SU-DHL-6 (cell line): ENCODE results near the gene COG5.

ENCODE experiments used
- H2AFZ ChIP-seq: fragments of 200-600 bp; sonication (generic); 2 replicates; pipeline ENCODE4 v1.6.1; 2014; ENCODE audit warnings: low read depth, mild to moderate bottlenecking, moderate library complexity, mixed read lengths, antibody characterized with exemption, low read length; ENCODE audit not compliant: severe bottlenecking
- H3F3A ChIP-seq: fragments of 200-600 bp; shearing (Covaris generic); 2 replicates; pipeline ENCODE4 v1.6.0; 2016; ENCODE audit warnings: antibody characterized with exemption, mild to moderate bottlenecking; ENCODE audit not compliant: insufficient read depth
- H3K27ac ChIP-seq: fragments of 200-600 bp; sonication (generic); 2 replicates; pipeline ENCODE4 v1.5.1; 2016; ENCODE audit warnings: low read depth, mild to moderate bottlenecking, low read length, moderate library complexity, mixed read lengths
- H3K27me3 ChIP-seq: fragments of 200-600 bp; sonication (generic), shearing (Covaris generic); 2 replicates; pipeline ENCODE4 v1.6.0; 2014; ENCODE audit warnings: mild to moderate bottlenecking, low read length
- H3K36me3 ChIP-seq: fragments of 200-600 bp; sonication (generic); 2 replicates; pipeline ENCODE4 v1.6.1; 2014; ENCODE audit warnings: mild to moderate bottlenecking, low read length, mixed read lengths
- H3K4me2 ChIP-seq: fragments of 300-600, 200-600 bp; shearing (Covaris generic), sonication (generic); 2 replicates; pipeline ENCODE4 v1.6.0; 2014; ENCODE audit warnings: low read length, low read depth, mild to moderate bottlenecking; ENCODE audit not compliant: poor library complexity, severe bottlenecking
- H3K4me3 ChIP-seq: fragments of 200-600 bp; sonication (generic); 2 replicates; pipeline ENCODE4 v1.5.1; 2014; ENCODE audit warnings: antibody characterized with exemption, low read length, mild to moderate bottlenecking, mixed read lengths; ENCODE audit not compliant: insufficient read depth, poor library complexity, severe bottlenecking
- H3K79me2 ChIP-seq: fragments of 200-600 bp; sonication (generic); 2 replicates; pipeline ENCODE4 v1.6.1; 2014; ENCODE audit warnings: mild to moderate bottlenecking, low read length, moderate library complexity; ENCODE audit not compliant: insufficient read depth
- H3K9ac ChIP-seq: fragments of 200-600 bp; sonication (generic); 2 replicates; pipeline ENCODE4 v1.7.0; 2014; ENCODE audit warnings: mild to moderate bottlenecking, low read length
- H3K9me2 ChIP-seq: fragments of 200-600 bp; sonication (generic); replicated peaks from 2 replicates; pipeline ENCODE4 v1.6.1; 2014; ENCODE audit warnings: low read length; ENCODE audit not compliant: insufficient read depth
- H3K9me3 ChIP-seq: fragments of 200-600 bp; sonication (generic); 2 replicates; pipeline ENCODE4 v1.6.1; 2014; ENCODE audit warnings: low read length, mixed read lengths; ENCODE audit not compliant: insufficient read depth
- H4K20me1 ChIP-seq: fragments of 200-600 bp; sonication (generic); 2 replicates; pipeline ENCODE4 v1.6.1; 2014; ENCODE audit warnings: low read depth, mild to moderate bottlenecking, antibody characterized with exemption, low read length, moderate library complexity, mixed read lengths
- EZH2phosphoT487 ChIP-seq: fragments of 200-600 bp; sonication (generic), shearing (Covaris generic); conservative IDR thresholded peaks from 2 replicates; pipeline ENCODE4 v1.6.1; 2018; ENCODE audit warnings: mild to moderate bottlenecking, antibody characterized with exemption, low read length, moderate library complexity, mixed read lengths
- TF ChIP-seq, protein P1 (sequence below): fragments of 200-600 bp; sonication (generic); IDR thresholded peaks from one replicate; pipeline ENCODE4 v1.5.1; 2017; ENCODE audit warnings: antibody characterized with exemption, mild to moderate bottlenecking, low read length, moderate library complexity; ENCODE audit not compliant: insufficient read depth, poor library complexity, severe bottlenecking

COG5 gene

DNA sequence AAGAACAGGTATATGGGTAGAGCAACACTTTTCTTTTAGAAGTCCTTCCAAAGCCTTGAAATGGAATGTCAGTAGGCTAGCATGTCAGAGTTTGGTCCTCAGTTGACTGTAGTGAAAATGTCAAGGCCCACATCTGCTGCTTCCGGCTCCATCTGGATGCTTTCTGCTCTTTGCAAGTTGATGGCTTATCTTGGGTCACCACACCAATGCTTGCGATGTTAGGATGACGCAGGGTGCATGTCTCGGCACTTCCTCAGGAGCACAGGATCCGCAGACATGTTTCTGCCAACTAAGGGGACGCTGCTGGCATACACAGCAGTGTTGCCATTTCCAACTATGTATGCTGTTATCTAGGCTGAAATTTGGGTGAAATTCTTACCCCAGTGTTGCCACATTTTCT, 408.9 kb downstream of the COG5 start:
- H3K4me3 ChIP-seq, result no peak overlapping the region
- H3K27me3 ChIP-seq, result no peaks in the 10 kb centered on the region
- H2AFZ ChIP-seq, result no peak overlapping the region
- H3K36me3 ChIP-seq, result no peaks in the 10 kb centered on the region
- H3K9me2 ChIP-seq, result no peaks in the 10 kb centered on the region
- H3F3A ChIP-seq, result no peaks in the 10 kb centered on the region
- H3K9me3 ChIP-seq, result no peaks in the 10 kb centered on the region
- H3K79me2 ChIP-seq, result no peaks in the 10 kb centered on the region
- no peaks in the 10 kb centered on the region for H4K20me1 ChIP-seq
- no peak overlapping the region for H3K27ac ChIP-seq
- H3K4me2 ChIP-seq, result no peak overlapping the region
- H3K9ac ChIP-seq, result no peak overlapping the region
- TF ChIP-seq EZH2phosphoT487, result no peak
- TF ChIP-seq, protein P1, sequence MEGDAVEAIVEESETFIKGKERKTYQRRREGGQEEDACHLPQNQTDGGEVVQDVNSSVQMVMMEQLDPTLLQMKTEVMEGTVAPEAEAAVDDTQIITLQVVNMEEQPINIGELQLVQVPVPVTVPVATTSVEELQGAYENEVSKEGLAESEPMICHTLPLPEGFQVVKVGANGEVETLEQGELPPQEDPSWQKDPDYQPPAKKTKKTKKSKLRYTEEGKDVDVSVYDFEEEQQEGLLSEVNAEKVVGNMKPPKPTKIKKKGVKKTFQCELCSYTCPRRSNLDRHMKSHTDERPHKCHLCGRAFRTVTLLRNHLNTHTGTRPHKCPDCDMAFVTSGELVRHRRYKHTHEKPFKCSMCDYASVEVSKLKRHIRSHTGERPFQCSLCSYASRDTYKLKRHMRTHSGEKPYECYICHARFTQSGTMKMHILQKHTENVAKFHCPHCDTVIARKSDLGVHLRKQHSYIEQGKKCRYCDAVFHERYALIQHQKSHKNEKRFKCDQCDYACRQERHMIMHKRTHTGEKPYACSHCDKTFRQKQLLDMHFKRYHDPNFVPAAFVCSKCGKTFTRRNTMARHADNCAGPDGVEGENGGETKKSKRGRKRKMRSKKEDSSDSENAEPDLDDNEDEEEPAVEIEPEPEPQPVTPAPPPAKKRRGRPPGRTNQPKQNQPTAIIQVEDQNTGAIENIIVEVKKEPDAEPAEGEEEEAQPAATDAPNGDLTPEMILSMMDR, result no peak

DNA sequence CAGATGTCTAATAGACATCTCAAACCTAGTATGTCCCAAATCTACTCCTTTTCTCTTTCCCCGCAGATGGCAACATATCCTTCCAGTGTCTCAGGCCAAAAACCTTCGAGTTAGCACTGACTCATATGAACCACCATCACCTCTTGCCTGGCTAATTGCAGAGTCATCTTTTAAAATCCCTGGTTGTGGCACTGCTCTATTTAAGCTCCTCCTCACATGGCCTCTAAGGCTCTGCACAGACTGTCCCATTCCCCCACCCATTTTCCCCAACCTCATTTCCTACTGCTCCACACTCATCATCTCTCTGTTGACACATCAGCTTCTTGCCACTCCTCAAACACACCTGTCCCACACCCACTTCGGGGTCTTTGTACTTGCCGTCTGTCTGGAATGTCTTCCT, 411.7 kb downstream of the COG5 start:
- no peak overlapping the region for H3K4me3 ChIP-seq
- no peaks in the 10 kb centered on the region for H3K27me3 ChIP-seq
- H3K36me3 ChIP-seq, result no peaks in the 10 kb centered on the region
- H3K9me3 ChIP-seq, result no peaks in the 10 kb centered on the region
- no peak overlapping the region for H2AFZ ChIP-seq
- H3K79me2 ChIP-seq, result no peaks in the 10 kb centered on the region
- no peaks in the 10 kb centered on the region for H4K20me1 ChIP-seq
- H3K4me2 ChIP-seq, result no peak overlapping the region
- H3K27ac ChIP-seq, result no peak overlapping the region
- TF ChIP-seq, protein P1, result no peak
- no peaks in the 10 kb centered on the region for H3F3A ChIP-seq
- H3K9ac ChIP-seq, result no peak overlapping the region
- no peaks in the 10 kb centered on the region for H3K9me2 ChIP-seq
